NCI-H2196 treated with DMSO at 0.1 percent for 48 hours (cell line): ENCODE results near the gene COQ8A.

ENCODE experiments used
- DNase-seq: peaks from one replicate; lab custom pipeline; 2025; ENCODE audit not compliant: unreplicated experiment; lab: John Stamatoyannopoulos, UW

Gene COQ8A

DNA sequence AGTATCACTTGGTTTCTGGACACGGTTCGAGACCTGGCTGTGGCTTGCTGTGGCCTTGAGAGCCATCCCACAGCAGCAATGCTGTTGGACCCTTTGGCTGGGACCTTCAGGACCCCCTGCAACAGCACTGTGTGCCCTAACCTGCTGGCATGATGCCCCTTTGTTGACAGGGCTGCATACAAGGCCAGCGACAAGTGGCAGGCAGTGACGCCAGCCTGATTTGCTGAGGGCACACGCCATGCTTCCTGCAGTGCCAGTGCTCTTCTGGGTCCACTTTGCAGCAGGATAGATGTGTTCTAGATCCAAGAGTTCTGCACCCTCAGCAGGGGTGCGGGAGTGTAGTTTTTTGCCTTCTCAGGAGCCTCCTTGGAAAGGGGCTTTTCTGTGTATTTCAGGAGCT is 32.8 kb downstream of the COQ8A start:
- DNase-seq, result no peak

DNA sequence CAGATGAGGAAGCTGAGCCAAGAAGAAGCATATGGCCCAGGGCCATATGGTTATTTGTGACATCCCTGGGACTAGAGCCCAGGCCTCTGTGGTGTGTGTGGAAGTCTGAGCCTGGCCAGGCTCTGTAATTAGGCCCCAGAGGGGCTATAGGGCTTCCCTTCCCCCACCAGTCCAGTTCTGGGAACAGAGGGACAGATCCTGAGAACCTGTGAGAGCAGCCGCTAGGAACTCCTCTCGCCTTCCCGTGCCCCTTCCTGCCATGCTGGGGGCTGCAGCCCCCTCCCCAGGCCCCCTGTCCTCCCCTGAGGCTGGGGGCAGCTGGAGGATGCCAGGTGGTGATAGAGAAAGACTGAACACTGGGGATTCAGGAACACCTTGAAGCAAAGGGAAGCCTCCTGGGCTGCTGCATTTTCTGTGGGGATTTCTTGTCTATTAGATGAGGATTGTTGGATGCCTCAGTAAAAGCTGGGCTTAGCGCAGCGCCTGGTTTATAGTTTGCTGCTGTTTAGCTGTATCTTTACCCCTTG is 33.3 kb downstream of the COQ8A start:
- no peak for DNase-seq

DNA sequence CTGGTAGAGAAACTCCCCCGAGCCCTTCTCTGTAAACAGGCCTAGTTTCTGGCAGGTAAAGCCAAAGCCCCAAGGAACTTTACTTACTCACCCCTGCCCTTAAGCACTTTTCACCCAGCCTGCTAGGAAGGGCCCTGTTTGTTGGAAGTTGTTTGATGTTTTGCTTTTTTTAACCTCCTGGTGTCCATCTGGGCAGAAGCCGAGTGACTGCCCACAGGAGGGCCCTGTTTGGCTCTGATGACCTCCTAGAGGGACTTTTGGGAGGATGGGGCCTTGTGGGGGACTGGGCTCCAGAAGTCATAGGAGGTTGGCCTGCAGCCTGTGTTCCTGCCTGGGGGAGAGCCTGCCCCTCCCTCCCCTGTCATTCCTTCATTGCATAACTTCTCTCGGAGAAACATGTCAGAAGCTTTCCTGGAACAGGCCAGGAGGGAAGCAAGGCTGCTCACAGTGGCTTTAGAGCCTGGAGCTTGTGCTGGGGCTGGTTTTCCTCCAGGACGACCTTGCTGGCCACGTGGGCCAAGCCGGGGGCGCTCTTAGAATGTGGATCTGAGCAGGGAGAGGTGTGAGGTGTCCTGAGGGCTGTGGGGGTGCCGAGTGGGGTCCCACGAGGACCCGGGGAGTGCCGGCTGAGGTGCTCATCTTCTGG is 33.9 kb downstream of the COQ8A start:
- no peak for DNase-seq

DNA sequence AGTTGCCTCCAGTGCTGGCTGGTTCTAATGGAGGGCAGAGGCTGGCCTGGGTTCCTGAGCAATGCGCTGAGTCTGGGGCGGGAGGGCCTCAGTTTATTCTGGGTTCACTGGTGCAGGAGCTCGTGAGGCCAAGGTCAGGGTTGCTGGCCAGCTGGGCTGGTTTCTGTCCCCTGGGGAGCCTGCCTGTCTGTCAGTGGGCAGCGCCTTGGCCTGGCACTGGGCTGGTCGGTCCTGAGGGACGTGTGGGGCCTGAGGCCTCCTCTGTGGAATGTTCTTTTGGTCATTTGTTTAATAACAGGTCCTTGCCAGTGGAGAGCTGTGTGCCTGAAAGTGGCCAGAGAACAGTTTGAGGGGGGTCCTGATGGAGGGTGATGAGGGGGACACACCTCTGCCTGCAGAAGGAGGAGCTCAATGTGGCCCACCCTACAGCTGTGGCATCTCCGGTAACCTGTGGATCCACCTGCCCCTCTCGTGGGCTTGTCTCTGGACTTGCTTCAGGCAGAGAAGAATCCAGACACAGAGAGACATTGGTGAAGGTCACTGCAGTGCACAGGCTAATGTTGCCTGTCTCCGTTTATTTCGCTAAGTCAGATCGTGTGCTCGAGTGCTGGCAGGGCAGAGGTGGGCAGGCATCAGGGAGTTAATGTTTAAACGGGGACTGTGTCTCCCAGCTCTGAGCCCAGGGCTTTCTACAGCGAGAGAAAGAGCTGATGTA is 34.6 kb downstream of the COQ8A start:
- no peak for DNase-seq

DNA sequence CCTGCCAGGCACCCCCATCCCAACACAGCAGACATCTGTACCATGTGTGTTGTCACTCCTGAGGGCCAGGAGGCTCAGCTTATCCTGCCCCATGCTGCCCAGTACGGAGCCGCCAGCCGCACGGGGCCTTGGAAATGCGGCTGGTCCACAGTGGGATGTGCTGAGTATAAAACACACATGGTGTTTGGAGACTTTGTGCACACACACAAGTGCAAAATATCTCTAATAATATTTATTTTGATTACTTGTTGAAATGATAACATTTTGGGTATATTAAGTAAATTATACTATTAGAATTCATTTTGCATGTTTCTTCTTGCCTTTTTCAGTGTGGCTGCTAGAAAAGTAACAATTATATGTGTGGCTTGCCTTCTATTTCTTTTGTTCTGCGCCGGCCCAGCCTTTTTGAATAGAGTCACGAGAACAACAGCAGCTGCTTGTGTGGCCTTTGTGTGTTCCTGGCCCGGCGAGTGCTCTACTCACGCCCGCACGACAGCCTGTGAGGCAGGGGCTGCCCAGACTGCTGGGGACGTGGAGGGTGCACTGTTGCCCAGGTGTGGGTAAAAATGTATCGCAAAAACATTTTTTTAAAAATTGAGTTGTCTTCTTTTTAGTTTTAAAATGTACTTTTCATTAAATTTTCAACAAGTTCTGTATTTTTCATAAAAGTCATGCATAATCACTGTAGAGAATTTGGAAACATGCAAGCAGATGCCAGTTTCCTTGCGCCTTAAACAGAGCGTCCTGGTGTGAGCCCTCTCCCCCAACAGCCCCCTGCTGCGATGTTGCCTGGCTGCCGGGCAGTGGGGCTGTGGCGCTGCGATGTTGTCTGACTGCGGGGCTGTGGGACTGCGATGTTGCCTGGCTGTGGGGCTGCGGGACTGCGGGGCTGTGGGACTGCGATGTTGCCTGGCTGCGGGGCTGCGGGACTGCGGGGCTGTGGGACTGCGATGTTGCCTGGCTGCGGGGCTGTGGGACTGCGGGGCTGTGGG is 35.5 kb downstream of the COQ8A start:
- no peak for DNase-seq

DNA sequence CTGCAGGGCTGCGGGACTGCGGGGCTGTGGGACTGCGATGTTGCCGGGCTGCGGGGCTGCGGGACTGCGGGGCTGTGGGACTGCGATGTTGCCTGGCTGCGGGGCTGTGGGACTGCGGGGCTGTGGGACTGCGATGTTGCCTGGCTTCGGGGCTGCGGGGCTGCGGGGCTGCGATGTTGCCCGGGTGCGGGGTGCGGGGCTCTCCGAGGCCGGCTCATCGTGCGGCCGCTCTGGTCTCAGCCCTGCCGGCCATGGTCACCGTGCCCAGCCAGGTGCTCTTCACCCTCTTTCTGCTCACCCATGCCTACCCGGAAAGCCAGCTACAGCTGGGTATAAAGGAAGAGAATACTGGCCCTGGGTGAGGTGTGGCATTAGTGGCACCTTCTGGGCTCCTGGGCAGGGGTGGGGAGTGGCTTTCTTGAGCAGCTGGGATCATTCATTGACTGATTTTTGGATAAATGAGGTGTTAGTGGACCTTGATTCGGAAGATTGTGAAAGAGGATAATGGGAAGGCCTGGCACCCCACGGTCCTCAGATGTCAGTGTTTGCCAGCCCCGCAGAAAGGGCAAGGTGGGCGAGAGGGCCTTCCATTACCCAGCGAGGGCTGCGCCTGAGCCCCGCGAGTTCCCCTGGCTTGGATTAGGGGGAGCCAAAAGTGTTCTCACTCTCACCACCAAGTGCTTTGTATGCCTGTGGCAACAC is 36.3 kb downstream of the COQ8A start:
- no peak for DNase-seq

DNA sequence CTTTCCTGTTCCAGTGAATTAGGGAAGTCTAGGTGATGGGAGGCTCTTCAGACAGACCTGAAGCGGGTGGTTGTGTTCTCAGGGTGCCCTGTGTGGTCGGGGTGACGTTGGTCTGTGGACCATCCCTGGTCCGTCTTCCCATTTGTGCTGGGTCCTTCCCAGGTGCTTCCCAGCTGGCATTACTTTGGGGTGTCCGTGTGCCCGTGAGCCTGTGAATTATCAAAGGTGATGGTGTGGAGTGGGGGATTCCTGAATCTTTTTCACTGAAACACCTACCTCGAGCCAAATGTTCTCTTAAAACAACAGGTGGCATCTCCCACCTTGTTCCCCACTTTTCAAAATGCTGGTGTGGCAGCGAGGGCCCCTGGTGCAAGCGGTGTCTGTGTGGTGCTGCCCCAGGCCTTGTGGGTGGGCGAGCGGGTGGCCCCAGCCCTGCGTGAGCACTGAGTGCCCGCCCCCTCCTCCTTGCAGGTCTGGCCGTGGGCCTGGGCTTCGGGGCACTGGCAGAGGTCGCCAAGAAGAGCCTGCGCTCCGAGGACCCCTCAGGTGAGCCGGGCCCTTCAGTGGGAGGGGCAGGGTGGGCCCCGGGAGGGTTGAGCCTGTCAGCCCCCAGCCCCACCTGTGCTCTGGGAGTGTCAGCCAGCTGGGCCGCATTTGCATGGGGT is 37.0 kb downstream of the COQ8A start:
- no peak for DNase-seq

DNA sequence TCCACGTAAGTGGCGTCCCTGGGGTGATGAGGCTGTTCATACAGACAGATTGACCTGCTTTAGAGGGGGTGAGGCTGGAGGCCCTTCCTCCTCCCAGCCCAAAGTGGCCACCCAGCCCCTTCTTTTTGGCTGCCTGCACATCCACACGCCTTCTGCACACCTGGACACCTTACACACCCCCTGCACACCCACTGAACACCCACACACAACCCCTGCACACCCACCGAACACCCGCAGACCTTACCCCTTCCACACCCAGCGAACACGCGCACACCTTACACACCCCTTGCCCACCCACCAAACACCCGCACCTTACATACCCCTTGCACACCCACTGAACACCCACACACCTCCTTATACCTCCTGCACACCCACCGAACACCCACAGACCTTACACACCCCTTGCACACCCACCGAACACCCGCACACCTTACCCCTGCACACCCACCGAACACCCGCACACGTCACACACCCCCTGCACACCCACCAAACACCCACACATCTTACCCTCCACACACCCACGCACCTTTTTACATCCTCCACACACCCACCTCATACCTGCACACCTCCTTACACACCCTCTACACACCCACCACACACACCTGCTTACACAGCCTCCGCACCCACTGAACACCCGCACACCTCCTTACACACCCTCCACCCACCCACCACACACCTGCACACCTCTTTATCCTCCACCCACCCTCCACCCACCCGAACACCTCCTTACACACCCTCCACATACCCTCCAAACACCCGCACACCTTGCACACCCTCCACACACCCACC is 37.7 kb downstream of the COQ8A start:
- no peak for DNase-seq

DNA sequence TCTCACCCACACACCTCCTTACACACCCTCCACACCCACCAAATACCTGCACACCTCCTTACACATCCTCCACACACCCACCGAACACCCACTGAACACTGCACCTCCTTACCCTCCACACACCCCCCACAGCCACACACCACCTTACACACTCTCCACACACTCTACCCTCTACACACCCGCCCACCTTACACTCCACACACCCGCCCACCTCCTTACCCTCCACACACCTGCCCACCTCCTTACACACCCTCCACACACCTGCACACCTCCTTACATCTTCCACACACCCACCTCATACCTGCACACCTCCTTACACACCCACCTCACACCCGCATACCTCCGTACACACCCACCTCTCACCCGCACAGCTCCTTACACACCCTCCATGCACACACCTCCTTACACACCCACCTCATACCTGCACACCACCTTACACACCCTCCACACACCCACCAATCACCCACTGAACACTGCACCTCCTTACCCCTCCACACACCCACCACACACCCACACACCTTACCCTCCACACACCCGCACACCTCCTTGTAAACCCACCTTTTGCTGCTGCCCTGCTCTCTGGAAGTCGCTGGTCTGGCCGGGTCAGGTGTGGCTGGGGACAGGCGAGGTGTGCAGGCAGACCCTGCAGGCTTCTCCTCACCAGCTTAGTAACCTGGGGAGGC is 38.5 kb downstream of the COQ8A start:
- no peak for DNase-seq

DNA sequence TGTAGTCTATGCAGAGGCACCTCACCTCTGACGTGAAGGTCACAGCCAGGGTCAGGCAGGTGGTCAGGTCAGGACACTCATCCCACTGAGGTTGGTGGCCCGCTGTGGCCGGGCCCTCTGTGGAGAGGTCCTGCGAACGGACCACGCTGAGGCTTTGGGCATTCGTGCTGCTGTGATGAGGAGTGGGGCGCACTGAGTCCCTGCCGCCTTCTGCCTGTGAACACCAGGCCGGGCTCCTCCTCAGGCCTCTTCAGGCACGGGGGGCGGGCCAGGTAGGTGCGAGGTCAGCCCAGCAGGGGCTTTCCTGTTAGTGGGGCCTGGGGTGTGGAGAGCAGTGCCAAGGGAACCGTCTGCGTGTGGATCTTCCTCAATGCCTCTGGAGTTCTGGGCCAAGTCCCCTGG is 39.0 kb downstream of the COQ8A start:
- DNase-seq, result no peak

DNA sequence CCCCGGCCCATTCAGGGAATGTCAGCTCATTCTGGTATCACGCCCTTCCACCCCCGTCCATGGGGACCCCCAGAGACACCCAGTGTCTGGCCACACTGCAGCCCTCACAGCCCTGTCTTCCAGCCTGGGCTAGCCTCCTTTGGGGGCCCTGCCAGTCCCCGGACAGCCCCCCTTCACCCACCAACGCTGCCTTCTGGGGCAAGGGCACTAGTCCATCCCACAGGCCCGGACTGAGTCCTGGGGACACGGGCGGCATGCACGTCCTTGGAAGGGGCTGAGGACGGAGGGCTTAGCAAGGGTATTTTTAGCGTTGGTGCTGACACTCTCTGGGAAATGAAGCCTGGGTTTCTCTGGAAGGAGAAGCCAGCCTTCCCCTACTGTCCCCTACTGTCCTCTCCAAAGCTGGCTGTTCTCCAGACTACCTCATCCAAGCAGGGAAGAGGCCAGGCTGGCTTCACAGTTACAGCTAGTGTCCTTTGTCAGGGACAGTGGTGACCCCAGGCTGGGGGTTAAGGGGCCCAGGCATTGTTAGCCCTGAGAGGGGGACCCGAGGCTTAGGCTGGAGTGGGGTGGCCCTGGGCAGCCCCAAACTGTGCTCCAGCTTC is 39.5 kb downstream of the COQ8A start:
- no peak for DNase-seq

DNA sequence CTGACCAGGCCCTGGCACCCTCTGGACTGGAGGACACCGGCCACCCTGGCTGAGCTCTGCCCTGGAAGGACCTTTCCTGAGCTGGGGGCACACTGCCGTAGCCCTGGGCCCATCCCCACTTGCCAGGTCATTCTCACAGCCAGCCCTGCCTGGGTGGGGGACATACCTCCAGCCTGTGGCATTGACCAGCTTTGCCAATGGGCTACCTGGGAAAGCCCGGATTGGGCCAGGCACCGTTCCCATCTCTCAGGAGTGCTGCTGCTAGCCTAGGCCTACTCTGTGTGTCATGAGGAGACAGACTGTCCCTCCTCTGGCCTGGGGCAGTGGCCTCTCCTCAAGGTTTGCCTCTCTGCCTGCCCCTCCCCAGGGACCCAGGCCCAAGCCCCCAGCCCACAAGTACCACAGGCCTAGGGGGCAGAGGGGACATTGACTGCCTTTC is 40.0 kb downstream of the COQ8A start:
- no peak for DNase-seq

DNA sequence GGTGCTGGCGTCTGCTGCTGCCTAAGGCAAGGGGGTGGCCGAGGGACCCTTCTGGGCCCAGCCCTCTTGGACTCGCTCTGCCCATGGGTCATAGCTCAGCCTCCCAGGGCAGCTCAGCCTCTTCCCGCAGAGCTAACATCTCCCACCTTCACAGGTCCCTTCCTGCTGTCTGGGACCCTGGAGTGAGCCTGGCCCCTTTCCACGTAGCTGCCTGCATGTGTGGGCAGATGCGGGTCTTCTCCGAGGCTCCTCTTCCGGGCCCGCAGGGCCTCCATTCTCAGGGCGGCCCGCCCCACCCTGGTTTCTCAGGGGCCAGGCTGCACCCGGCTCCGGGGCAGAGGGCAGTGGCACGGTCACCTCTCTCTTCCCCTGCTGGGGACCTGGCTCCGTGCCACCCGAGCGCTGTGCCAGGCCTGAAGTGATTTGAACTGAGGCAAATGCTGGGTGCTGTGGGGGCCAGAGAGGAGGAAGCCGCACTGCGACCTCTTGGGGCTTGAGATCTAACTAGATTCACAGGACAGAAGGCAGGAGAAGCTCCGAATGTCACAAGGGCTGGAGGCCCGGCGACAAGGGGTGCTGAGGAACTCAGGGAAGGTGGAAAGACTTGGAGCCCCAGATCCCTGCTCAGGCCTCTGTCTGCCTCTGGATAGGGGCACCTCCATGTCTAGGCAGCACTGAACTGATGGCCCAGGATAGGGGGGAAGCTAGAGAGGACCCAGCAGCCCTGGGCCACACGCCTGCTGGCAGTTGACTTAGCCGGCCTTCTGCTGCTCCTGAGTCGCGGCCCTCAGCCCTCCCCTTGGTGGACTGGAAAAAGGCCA is 40.7 kb downstream of the COQ8A start:
- no peak for DNase-seq

DNA sequence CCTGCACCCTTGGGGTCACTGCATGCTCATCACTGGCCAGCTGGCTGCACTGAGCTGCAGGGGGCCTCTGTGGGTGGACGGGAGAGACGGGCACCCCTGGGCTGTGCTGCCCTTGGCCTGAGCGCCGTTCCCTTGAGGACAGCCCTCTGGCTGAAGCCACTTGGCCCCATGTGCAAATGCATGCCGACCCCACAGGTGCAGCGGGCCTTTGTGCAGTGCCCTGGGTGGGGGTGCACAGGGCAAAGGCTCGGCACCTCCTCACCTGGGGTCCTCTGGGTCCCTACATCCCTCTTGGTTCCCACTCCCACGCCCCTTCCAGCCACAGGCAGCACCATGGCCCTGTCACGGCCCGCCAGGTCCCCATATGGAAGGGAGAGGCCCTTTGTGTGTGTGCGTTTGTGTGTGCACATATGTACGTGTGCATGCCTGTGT is 41.3 kb downstream of the COQ8A start:
- DNase-seq, result no peak

DNA sequence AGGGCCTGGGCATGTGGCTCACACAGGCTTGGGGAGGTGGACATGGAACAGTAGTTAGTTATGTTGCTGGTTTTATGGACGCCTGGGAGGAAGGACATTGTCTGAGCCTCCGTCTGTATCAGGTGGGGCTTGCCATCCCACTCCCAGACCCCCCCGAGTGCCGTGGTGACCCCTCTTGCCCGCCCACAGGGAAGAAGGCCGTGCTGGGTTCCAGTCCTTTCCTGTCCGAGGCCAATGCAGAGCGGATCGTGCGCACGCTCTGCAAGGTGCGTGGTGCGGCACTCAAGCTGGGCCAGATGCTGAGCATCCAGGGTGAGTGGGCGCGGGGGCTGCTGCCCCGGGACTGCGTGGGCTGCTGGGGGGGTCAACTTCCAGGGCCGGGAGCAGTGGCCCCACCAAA is 41.7 kb downstream of the COQ8A start:
- DNase-seq, result no peak

DNA sequence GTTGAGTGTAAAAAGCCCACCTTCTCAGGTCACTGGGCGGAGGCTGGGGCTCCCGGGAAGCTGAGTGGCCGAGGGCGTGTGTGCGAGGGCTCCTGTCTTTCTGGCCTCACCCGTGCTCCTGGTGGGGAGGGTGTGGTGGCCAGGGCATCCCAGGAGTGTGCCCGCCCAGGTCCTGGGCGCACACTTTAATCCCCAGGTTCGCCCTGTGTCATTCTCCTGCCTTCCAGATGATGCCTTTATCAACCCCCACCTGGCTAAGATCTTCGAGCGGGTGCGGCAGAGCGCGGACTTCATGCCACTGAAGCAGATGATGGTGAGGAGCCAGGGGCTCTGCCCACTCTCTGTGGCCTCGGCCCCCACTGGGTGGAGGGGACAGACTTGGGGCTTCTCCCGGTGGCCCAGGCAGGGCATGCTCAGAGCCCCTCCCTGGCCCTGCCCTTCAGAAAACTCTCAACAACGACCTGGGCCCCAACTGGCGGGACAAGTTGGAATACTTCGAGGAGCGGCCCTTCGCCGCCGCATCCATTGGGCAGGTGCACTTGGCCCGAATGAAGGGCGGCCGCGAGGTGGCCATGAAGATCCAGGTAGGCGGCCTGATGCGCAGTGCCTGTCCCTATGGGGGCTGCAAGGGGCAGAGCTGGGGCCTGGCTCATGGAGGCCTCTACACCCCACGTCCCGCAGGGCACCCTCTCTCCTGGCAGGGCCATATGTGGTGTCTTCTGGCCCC is 42.5 kb downstream of the COQ8A start:
- no peak for DNase-seq
